CD4-positive, CD25-positive, alpha-beta regulatory T cell (primary cell): ENCODE results near the gene PARG. TPM values are rescaled to one million over a fixed set of nuclear protein-coding genes. Genes with fewer than 3 reads are reported as not detected.

Source experiments
- ATAC-seq, 2 donors: fragments of 150-1000 bp; cut with Tn5 transposase; one replicate each; pipeline ENCODE4 v1.10.0; 2021; ENCODE audit warnings: low read depth in 2 of 2, moderate number of reproducible peaks in 2 of 2, moderate library complexity in 1 of 2
- DNase-seq, 3 donors: peaks; one replicate each; pipeline versions ENCODE4 v3.0.0 to v3.0.0-alpha.2; 2012 to 2022; ENCODE audit warnings: mixed read lengths in 1 of 3
- H3K27ac ChIP-seq: one replicate; pipeline ENCODE4 v1.7.0; 2013; ENCODE audit warnings: mild to moderate bottlenecking, low read length; ENCODE audit not compliant: insufficient read depth, poor library complexity, severe bottlenecking
- H3K27me3 ChIP-seq: one replicate; pipeline ENCODE4 v1.7.0; 2013; ENCODE audit warnings: low read length; ENCODE audit not compliant: control insufficient read depth, insufficient read depth
- H3K36me3 ChIP-seq: one replicate; pipeline ENCODE4 v1.7.0; 2013; ENCODE audit warnings: mild to moderate bottlenecking, low read length, moderate library complexity; ENCODE audit not compliant: control insufficient read depth, insufficient read depth
- H3K4me1 ChIP-seq: 2 replicates; pipeline ENCODE4 v1.7.0; 2013; ENCODE audit warnings: mild to moderate bottlenecking, low read length; ENCODE audit not compliant: insufficient read depth, control insufficient read depth, poor library complexity, severe bottlenecking
- H3K4me3 ChIP-seq: one replicate; pipeline ENCODE4 v1.7.0; 2013; ENCODE audit warnings: low read depth, mild to moderate bottlenecking, low read length, moderate library complexity
- H3K9me3 ChIP-seq, 2 experiments: 1 replicate in 1 of 2; 2 replicates in 1 of 2; pipeline ENCODE4 v1.7.0; 2013; ENCODE audit warnings: low read length in 2 of 2, mild to moderate bottlenecking in 1 of 2, moderate library complexity in 1 of 2; ENCODE audit not compliant: control insufficient read depth in 2 of 2
- H3K27ac Mint-ChIP-seq, 3 donors: one replicate each; pipeline ENCODE4 v1.8.0; 2020 to 2022; ENCODE audit warnings: mild to moderate bottlenecking in 3 of 3, mixed read lengths in 3 of 3, moderate library complexity in 2 of 3
- H3K27me3 Mint-ChIP-seq: one replicate; pipeline ENCODE4 v1.8.0; 2022; ENCODE audit warnings: mild to moderate bottlenecking, mixed read lengths
- H3K36me3 Mint-ChIP-seq: one replicate; pipeline ENCODE4 v1.8.0; 2020; ENCODE audit warnings: mixed read lengths
- H3K4me1 Mint-ChIP-seq, 4 donors: one replicate each; pipeline ENCODE4 v1.8.0; 2020 to 2022; ENCODE audit warnings: mixed read lengths in 4 of 4, mild to moderate bottlenecking in 1 of 4
- H3K4me3 Mint-ChIP-seq, 4 donors: one replicate each; pipeline ENCODE4 v1.8.0; 2020 to 2022; ENCODE audit warnings: mild to moderate bottlenecking in 4 of 4, mixed read lengths in 4 of 4, moderate library complexity in 3 of 4
- H3K9me3 Mint-ChIP-seq, 7 donors: one replicate each; pipeline ENCODE4 v1.8.0; 2020 to 2022; ENCODE audit warnings: mixed read lengths in 7 of 7, mild to moderate bottlenecking in 3 of 7, moderate library complexity in 2 of 7
- polyA plus RNA-seq, 4 donors: library from polyadenylated mRNA; unstranded; fragments of 300-500 nt; fragmentation: Illumina TruSeq; gene quantifications; one replicate each; pipeline ENCODE4 v1.2.3, GENCODE V29; 2021
- total RNA-seq: library from RNA; stranded (reverse); gene quantifications from one replicate; pipeline ENCODE4 v1.2.3, GENCODE V29; 2022

The PARG gene
- total and polyA plus RNA-seq, 5 donors from 2014 or later: 9.7 to 30.4 (median 12.9) TPM

DNA sequence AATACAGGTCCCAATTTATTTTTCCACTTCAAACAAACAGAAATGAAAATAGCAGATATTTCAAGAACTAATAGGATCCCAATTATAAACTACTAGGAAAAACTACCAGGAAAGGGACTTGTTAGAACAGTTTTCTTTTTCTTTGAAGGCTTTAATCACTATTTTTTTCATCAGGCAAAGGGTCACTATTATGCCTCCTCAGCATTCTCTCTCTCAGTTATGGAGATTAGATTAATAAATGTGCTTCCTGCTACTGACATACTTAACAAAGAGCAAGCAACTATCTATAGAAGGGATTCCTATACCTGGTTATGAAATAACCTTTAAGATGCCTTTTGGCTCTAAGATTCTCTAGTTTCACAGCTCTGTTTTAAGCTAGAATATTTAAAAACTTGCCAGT lies 108.7 kb downstream of the PARG start:
- H3K4me3 Mint-ChIP-seq: no peak overlapping the region
- H3K36me3 Mint-ChIP-seq: peaks cover 47% of the 10 kb centered on the region
- Histone ChIP-seq H3K27me3 (no peaks in the 10 kb centered on the region), H3K36me3 (peaks cover 21% of the 10 kb centered on the region), H3K9me3 (no peaks in the 10 kb centered on the region), H3K27ac (no peak overlapping the region), H3K4me3 (no peak overlapping the region), H3K4me1 (no peaks in the 10 kb centered on the region)
- no peaks in the 10 kb centered on the region for H3K27me3 Mint-ChIP-seq
- H3K4me1 Mint-ChIP-seq: peaks cover 0 to 6% (median 4%) of the 10 kb centered on the region in 4 donors
- no peaks in the 10 kb centered on the region for H3K9me3 Mint-ChIP-seq
- H3K27ac Mint-ChIP-seq: no peak overlapping the region
- DNase-seq (no peak), ATAC-seq (no peak)

GRCh38 chr10:49831352-49832035 lies 110.3 kb downstream of the PARG start:
- H3K27ac ChIP-seq: no peak overlapping the region
- Mint-ChIP-seq H3K27ac (no peak overlapping the region), H3K9me3 (no peaks in the 10 kb centered on the region), H3K4me3 (no peak overlapping the region), H3K36me3 (peaks cover 49% of the 10 kb centered on the region), H3K4me1 (peaks cover 0 to 6% (median 4%) of the 10 kb centered on the region in 4 donors), H3K27me3 (no peaks in the 10 kb centered on the region)
- no peaks in the 10 kb centered on the region for H3K27me3 ChIP-seq
- peaks cover 25% of the 10 kb centered on the region for H3K36me3 ChIP-seq
- ATAC-seq (no peak), DNase-seq (no peak)
- no peaks in the 10 kb centered on the region for H3K4me1 ChIP-seq
- no peak overlapping the region for H3K4me3 ChIP-seq
- H3K9me3 ChIP-seq: no peaks in the 10 kb centered on the region

DNA sequence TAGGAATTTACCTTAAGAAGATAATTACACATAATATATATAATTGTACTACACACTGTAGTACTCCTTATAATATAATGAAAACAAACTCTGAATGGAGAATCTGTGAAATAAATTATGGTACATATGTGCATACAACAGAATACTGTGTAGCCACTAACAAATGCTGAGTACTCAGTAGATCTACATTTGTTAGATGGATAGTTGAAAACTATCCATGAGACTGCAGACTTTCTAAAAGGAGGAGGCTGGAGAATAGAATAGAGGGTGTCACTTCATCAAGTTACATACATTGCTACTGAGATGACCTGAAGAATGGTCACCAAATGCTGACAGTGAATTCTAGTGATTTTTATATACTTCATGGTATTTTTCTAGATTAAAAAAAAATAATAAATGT lies 111.0 kb downstream of the PARG start:
- Histone ChIP-seq H3K27me3 (no peaks in the 10 kb centered on the region), H3K36me3 (peaks cover 26% of the 10 kb centered on the region), H3K27ac (no peak overlapping the region), H3K9me3 (no peaks in the 10 kb centered on the region), H3K4me1 (no peaks in the 10 kb centered on the region), H3K4me3 (no peak overlapping the region)
- Mint-ChIP-seq H3K36me3 (peaks cover 54% of the 10 kb centered on the region), H3K4me1 (peaks cover 0 to 6% (median 4%) of the 10 kb centered on the region in 4 donors), H3K27ac (no peak overlapping the region), H3K4me3 (no peak overlapping the region), H3K27me3 (no peaks in the 10 kb centered on the region), H3K9me3 (no peaks in the 10 kb centered on the region)
- DNase-seq (no peak), ATAC-seq (no peak)

- DNase-seq (no peak), ATAC-seq (no peak)
- Mint-ChIP-seq H3K27ac (peak overlapping the region in 1 of 3 donors; percentile 29), H3K36me3 (peaks cover 61% of the 10 kb centered on the region), H3K27me3 (no peaks in the 10 kb centered on the region), H3K9me3 (no peaks in the 10 kb centered on the region), H3K4me3 (no peak overlapping the region), H3K4me1 (peaks cover 0 to 6% (median 4%) of the 10 kb centered on the region in 4 donors)
- Histone ChIP-seq H3K36me3 (peaks cover 28% of the 10 kb centered on the region), H3K9me3 (no peaks in the 10 kb centered on the region), H3K4me3 (no peak overlapping the region), H3K27me3 (no peaks in the 10 kb centered on the region), H3K27ac (no peak overlapping the region), H3K4me1 (no peaks in the 10 kb centered on the region)
Observed at GRCh38 chr10:49830016-49830415, 111.8 kb downstream of the PARG start.

GRCh38 chr10:49827297-49827696 lies 114.5 kb downstream of the PARG start:
- no peak overlapping the region for H3K4me3 Mint-ChIP-seq
- no peaks in the 10 kb centered on the region for H3K9me3 Mint-ChIP-seq
- peaks cover 55% of the 10 kb centered on the region for H3K36me3 Mint-ChIP-seq
- H3K4me1 Mint-ChIP-seq: peaks cover 0 to 5% (median 1%) of the 10 kb centered on the region in 4 donors
- no peaks in the 10 kb centered on the region for H3K27me3 ChIP-seq
- H3K4me3 ChIP-seq: no peak overlapping the region
- H3K9me3 ChIP-seq: no peaks in the 10 kb centered on the region
- H3K4me1 ChIP-seq: no peaks in the 10 kb centered on the region
- ATAC-seq (no peak), DNase-seq (no peak)
- no peak overlapping the region for H3K27ac Mint-ChIP-seq
- peaks cover 22% of the 10 kb centered on the region for H3K36me3 ChIP-seq
- H3K27me3 Mint-ChIP-seq: no peaks in the 10 kb centered on the region
- H3K27ac ChIP-seq: no peak overlapping the region

DNA sequence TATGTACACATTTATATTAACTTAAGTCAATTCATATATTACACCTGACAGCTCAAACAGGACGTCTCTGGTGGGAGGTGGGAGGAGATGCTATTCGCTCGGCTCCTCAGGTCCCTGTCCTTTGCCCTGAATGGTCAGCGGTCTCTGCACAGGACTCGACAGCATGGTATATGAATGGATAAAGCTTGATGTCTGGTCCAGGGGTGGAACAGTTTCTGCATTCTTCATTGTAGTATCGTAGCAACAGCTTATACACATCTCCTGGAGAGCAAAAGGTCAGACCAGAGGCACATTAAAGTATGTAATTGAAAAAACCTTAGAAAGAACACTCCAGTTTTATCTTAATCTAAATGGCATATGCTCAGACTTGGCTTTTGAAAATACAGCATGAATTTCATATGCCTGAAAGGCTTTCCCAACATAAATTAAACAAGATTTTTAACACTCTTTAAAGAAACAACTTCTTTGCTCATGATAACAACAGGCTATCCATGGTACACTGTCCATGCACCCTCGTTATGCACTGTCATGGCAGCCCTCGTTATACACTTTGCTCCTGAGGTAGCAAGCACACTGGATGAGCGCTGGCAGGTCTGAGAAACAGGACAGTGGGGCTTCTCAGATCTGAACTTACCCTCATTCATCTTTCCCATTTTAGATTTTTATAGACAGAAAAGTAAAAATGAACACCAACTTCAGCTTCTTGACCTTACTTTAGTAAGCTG lies 122.4 kb downstream of the PARG start:
- Mint-ChIP-seq H3K9me3 (no peaks in the 10 kb centered on the region), H3K27ac (no peak overlapping the region), H3K36me3 (peaks cover 67% of the 10 kb centered on the region), H3K4me1 (no peaks in the 10 kb centered on the region), H3K27me3 (no peaks in the 10 kb centered on the region), H3K4me3 (no peak overlapping the region)
- Histone ChIP-seq H3K4me1 (no peaks in the 10 kb centered on the region), H3K27me3 (no peaks in the 10 kb centered on the region), H3K36me3 (peaks cover 35% of the 10 kb centered on the region), H3K9me3 (no peaks in the 10 kb centered on the region), H3K27ac (no peak overlapping the region), H3K4me3 (no peak overlapping the region)
- DNase-seq (no peak), ATAC-seq (no peak)

GRCh38 chr10:49817845-49818244 lies 124.0 kb downstream of the PARG start:
- Mint-ChIP-seq H3K27ac (no peak overlapping the region), H3K9me3 (peaks cover 0 to 1% (median 0%) of the 10 kb centered on the region in 7 donors), H3K4me1 (no peaks in the 10 kb centered on the region), H3K36me3 (peaks cover 63% of the 10 kb centered on the region), H3K27me3 (no peaks in the 10 kb centered on the region), H3K4me3 (no peak overlapping the region)
- peaks cover 35% of the 10 kb centered on the region for H3K36me3 ChIP-seq
- H3K27ac ChIP-seq: no peak overlapping the region
- H3K9me3 ChIP-seq: no peaks in the 10 kb centered on the region
- no peaks in the 10 kb centered on the region for H3K4me1 ChIP-seq
- no peaks in the 10 kb centered on the region for H3K27me3 ChIP-seq
- DNase-seq (no peak), ATAC-seq (no peak)
- no peak overlapping the region for H3K4me3 ChIP-seq

GRCh38 chr10:49803988-49804387 lies 137.8 kb downstream of the PARG start:
- H3K4me1 Mint-ChIP-seq: no peaks in the 10 kb centered on the region
- Histone ChIP-seq H3K27ac (no peak overlapping the region), H3K9me3 (peaks cover 0 to 5% of the 10 kb centered on the region in 2 experiments), H3K4me1 (no peaks in the 10 kb centered on the region), H3K4me3 (no peak overlapping the region), H3K27me3 (no peaks in the 10 kb centered on the region), H3K36me3 (no peaks in the 10 kb centered on the region)
- DNase-seq: no peak
- H3K4me3 Mint-ChIP-seq: no peak overlapping the region
- peaks cover 0 to 9% (median 6%) of the 10 kb centered on the region in 7 donors for H3K9me3 Mint-ChIP-seq
- no peak overlapping the region for H3K27ac Mint-ChIP-seq
- H3K27me3 Mint-ChIP-seq: peaks cover 6% of the 10 kb centered on the region
- no peaks in the 10 kb centered on the region for H3K36me3 Mint-ChIP-seq
- ATAC-seq: no peak
